Sigmoid colon (tissue), 4 donors: ENCODE results near the gene EVC.

Source experiments
- EP300 ChIP-seq, 4 donors: sonication (generic); formaldehyde crosslinking; IDR thresholded peaks; one replicate each; pipeline ENCODE4 v1.6.1; 2017; ENCODE audit warnings: antibody characterized with exemption in 4 of 4
- POLR2AphosphoS5 ChIP-seq, 4 donors: sonication (generic); formaldehyde crosslinking; IDR thresholded peaks; one replicate each; pipeline ENCODE4 v1.6.1; 2017; ENCODE audit warnings: antibody characterized with exemption in 4 of 4
- TF ChIP-seq, protein P1 (sequence below), 4 experiments: fragments of 450-650 bp in 3 of 4; fragments of 200-600 bp in 1 of 4; IDR thresholded peaks; one replicate each; pipeline ENCODE4 v1.5.1; 2016 to 2019; ENCODE audit warnings: antibody characterized with exemption in 4 of 4, mild to moderate bottlenecking in 3 of 4, moderate library complexity in 2 of 4

DNA sequence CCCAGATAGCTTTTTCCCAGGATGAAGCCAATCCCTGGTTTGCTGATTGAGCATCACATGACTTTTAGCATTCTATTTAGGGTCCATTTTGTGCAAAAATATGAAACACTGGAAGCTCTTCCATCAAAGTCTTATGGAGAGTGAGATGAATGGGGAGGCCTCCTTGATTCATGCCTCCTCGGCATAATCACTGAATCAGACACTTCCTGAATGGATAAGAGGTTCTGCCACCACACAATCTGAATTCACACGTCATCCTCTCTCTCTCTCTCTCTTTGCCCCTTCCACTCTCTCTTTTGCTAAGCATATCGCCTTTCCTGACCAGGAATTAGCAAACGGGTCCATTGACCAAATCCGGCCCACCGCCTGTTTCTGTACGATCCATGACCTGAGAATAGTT is 113.2 kb downstream of the EVC start:
- TF ChIP-seq, protein P1, sequence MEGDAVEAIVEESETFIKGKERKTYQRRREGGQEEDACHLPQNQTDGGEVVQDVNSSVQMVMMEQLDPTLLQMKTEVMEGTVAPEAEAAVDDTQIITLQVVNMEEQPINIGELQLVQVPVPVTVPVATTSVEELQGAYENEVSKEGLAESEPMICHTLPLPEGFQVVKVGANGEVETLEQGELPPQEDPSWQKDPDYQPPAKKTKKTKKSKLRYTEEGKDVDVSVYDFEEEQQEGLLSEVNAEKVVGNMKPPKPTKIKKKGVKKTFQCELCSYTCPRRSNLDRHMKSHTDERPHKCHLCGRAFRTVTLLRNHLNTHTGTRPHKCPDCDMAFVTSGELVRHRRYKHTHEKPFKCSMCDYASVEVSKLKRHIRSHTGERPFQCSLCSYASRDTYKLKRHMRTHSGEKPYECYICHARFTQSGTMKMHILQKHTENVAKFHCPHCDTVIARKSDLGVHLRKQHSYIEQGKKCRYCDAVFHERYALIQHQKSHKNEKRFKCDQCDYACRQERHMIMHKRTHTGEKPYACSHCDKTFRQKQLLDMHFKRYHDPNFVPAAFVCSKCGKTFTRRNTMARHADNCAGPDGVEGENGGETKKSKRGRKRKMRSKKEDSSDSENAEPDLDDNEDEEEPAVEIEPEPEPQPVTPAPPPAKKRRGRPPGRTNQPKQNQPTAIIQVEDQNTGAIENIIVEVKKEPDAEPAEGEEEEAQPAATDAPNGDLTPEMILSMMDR (IDR thresholded peaks at IDR 0.05): no peak
- TF ChIP-seq POLR2AphosphoS5 (IDR thresholded peaks at IDR 0.05) (no peak), EP300 (IDR thresholded peaks at IDR 0.05) (no peak)
